ENCODE measurements around the gene PABPN1L. TPM values are rescaled to one million over a fixed set of nuclear protein-coding genes. Genes with fewer than 3 reads are reported as not detected.

PABPN1L gene
- total RNA-seq, 1 experiment from 2014 or later = not detected

DNA sequence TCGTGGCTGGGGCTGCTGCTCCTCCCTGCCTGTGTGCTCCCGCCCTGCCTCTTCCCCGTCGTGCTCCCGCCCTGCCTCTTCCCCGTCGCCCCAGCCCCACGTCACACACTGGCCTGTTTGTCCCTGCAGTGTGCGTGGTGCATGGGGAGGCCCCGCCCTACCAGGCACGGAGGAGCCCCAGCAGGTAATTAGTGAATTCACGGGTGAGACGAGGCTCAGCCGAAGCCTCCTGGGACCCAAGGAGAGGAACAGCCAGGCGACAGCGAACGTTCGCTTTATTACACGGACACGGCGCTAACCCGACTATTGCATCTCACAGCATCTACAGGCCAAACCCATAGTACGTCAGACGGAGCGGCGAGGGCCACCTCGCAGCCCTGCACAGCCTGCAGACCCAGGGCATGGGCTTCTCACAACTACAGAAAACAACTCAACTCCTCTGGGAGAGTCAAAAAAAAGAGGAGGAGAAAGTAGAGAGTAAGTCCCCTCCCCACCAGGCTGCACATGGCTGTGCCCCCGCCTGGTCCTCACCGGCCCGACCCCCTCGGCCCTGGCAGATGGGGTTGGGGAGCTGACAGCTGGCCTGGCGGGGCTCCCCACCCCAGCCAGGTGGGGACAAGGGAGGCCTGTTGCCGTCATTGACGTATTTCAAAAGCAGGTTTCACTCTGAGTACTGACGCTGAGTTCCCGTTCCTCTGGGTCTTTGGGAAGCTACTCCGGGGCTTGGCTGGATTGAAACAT, 4.3 kb upstream of the PABPN1L start:
- no peak for DNase-seq (ENCODE audit: low spot score)

DNA sequence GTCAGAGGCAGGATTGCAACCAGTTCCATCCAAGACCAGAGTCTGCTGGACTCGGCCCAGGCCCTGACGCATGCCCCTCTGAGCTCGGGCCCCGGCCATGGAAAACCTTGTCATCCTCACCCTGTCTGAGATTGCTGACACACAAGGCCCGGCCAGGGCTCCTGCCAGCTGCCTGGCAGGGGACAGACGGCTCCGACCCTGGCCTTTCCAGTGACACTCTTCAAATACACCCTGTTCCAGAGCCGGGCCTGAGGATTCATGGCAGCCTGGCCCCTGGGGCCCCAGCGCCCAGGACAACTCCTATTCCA, 3.2 kb upstream of the PABPN1L start:
- DNase-seq (ENCODE audit: low spot score) = no peak

GRCh38 chr16:88868974-88869672, 2.7 kb upstream of the PABPN1L start:
- no peak for DNase-seq (ENCODE audit: low spot score)

- DNase-seq (ENCODE audit: low spot score) = no peak
These were observed 1.3 kb upstream of the PABPN1L start for GRCh38 chr16:88867581-88868246.

DNA sequence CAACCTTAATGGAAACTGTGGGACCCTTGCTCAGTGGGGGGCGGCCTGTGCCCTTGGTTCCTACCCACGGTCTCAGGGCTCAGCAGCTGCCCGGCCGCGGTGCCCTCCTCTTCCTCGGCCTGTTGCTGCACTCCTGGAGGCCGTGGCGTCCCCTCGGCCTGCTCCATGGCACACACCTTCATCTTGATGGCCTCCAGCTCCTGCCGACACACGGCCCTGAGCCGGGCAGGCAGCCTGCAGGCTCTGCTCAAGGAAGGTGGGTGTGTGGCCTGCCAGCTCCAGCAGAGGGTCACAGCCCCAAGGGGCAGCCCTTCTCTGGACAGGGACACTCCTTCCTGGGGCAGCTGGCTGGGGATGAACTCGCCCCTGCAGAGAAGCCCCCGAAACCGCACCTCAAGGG, 718 bp downstream of the PABPN1L start:
- no peak for DNase-seq (ENCODE audit: low spot score)

- DNase-seq (ENCODE audit: low spot score) = no peak
These were observed 1.1 kb downstream of the PABPN1L start for GRCh38 chr16:88865310-88865709.

- no peak for DNase-seq (ENCODE audit: low spot score)
These were observed 1.9 kb downstream of the PABPN1L start for GRCh38 chr16:88864521-88864920.

DNA sequence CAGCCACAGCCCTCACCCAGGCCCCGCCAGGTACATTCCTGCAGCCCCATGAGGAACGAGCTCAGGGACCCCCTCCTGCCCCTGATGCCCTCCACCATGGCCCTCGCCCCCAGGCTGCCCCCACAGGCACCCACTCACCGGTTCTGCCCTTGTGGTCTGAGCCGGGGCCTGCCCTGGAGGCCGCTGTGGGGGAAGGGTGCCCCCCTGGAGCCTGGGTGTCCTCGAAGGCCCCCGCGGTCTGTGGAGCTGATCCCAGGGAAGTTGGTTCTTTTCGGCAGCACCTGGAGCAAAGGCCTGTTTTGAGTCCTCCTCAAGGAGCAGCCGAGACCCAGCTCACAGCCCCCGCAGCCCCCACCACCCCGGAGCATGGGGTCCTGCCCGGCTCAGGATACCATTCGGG, 2.4 kb downstream of the PABPN1L start:
- DNase-seq (ENCODE audit: low spot score) = no peak

GRCh38 chr16:88863426-88863825, 3.0 kb downstream of the PABPN1L start:
- DNase-seq (ENCODE audit: low spot score) = no peak

DNA sequence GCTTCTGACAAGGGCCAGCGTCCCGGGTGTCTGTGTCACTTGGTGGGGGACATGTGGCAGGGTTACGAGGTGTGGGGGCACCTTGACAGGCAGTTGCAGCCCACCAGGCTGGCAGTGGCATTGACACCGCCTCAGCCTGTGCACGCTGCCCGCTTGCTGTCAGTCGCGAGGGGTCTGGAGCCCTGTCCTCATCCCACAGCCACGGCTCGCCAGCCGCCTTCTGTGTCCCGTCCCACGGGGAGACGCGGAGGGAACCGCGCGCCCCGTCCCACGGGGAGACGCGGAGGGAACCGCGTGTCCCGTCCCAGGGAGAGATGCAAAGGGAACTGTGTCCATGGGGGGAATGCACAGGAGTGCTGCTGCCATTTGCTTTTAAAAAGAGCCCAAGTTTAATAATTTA, 3.5 kb downstream of the PABPN1L start:
- DNase-seq (ENCODE audit: low spot score) = no peak

DNA sequence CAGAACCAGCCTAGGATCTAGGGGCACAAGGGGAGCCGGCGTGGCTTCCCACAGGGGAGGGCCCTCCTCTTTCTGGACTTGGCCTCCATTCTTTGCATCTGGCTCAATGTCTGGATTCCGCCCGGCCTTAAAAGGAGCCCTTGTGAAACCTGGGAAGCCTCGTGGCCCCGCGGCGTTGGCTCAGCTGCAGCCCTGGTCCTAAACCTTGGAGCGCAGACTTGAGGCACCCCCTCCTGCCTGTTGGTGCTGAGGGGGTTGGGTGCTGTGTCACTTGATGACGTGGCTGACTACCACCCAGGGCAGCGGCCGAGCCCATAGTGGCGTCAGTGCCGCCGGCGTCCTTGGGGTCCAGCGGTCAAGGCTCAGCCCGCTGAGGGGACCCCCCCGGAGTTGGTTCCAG, 5.1 kb downstream of the PABPN1L start:
- no peak for DNase-seq (ENCODE audit: low spot score)

- no peak for DNase-seq (ENCODE audit: low spot score)
These were observed 6.9 kb downstream of the PABPN1L start for GRCh38 chr16:88859381-88860091.

DNA sequence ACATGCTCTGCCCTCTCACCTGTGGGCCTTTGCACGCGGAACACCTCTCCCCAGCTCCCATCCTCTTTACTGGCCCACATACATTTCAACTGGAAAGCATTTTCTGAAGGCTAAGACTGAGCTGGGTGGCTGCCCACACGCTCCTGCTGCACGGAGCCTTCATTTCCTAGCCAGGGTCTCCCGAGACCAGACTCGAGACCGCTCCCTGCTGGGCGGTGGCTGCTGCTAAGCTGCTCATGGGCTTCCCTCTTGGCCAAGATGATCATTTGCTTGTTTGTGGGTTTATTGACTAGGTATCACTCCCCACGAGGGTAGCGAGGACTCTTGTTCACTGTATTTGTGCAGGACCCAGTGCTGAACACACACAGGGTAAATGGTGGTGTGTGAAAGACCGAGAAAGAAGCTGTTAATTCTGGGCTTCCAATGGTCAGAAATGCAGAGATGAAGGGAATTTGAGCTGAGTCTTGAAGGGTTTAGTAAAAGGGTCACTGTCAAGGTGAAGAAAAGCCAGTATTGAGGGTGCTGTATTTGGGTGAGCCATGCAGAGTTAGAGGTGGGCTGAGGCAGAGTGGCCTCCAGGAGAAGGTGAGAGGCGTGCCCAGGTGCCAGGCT, 8.6 kb downstream of the PABPN1L start:
- DNase-seq (ENCODE audit: low spot score) = peak; percentile 48

DNA sequence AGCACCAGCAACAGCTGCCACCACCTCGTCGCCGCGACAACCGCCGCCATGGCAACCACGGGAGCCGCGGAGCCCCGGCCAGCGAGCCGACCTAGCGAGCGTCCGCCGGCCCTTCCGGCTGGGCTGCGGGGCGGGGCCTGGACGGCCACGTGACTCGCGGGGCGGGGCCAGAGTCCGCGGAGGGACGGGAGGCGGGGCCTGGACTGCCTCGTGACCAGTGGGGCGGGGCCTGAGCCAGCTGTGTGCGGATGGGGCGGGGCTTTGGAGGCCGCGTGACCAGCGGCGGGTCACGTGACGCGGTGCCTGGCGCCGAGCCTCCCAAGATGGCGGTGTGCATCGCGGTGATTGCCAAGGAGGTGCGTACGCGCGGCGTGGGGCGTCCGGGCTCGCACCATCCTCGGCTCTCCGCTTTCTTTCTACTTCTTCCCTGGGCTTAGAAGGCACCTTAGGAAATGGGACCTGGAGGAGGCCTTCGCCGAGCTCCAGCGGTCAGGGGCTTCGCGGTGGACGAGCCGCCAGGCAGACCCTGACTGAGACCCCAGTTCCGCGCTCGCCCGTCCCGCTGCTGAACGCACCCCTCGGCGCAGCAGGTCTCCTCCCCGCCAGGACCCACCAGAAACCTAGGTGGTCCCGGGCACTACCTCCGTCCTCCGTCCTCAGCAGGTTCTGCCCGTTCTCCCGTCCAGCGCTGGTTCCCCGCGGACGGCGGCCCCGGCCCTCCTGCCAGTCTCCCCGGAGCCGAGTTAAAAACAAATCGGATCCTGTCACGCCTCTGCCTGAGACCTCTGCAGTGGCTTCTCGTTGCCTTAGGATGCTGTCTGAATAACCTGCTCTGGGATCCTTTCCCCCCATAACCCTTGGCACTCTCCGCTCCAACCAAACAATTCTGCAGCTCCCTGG, 9.4 kb downstream of the PABPN1L start, which contains the start of the genes GALNS and TRAPPC2L:
GALNS (minus strand) TSS at position 120 of the 900 bp plus-strand sequence; CDS start at position 50, 70 bp downstream.
TRAPPC2L (plus strand) TSS at position 300 of the 900 bp plus-strand sequence; CDS start at position 324, 24 bp downstream.
- peak; percentile 84 for DNase-seq (ENCODE audit: low spot score)

- DNase-seq (ENCODE audit: low spot score) = no peak
These were observed 10.2 kb downstream of the PABPN1L start for GRCh38 chr16:88856122-88856827.

- DNase-seq (ENCODE audit: low spot score) = no peak
These were observed 10.7 kb downstream of the PABPN1L start for GRCh38 chr16:88855736-88856121.

DNA sequence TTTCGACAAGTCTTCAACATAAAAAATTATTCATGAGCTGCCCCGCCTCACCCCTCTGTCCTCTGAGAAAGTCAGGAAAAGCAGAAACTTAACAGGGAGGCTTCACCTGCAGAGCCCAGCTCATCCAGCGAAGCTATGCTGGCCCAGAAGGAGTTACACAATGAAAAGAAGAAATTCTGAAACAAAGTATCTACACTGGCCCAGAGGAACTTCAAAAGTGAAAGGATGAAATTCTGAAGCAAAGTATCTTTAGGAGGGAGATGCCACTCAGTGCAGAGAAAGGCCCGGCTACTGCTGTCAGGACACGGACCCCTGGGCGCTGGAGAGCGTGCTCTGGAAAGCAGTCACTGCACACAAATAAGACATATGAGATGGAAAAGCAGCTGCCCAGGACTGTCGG, 11.3 kb downstream of the PABPN1L start:
- no peak for DNase-seq (ENCODE audit: low spot score)

GRCh38 chr16:88854306-88855111, 12.0 kb downstream of the PABPN1L start:
- DNase-seq (ENCODE audit: low spot score) = no peak

- no peak for DNase-seq (ENCODE audit: low spot score)
These were observed 13.0 kb downstream of the PABPN1L start for GRCh38 chr16:88853325-88853941.
